SJSA1 (cell line): Measurements from ENCODE around the gene PUS10. TPM values are rescaled to one million over a fixed set of nuclear protein-coding genes. Genes with fewer than 3 reads are reported as not detected.
"Not testable (repeated sequence)": the region's sequence is repeated elsewhere in the genome, so short reads cannot be mapped to it uniquely, and the experiment has no call there.

ENCODE experiments used
- DNase-seq, 2 experiments: peaks; one replicate each; pipeline ENCODE4 v3.0.0-alpha.2; 2015 to 2020; ENCODE audit warnings: low spot score in 2 of 2, low read depth in 1 of 2
- H3K27ac ChIP-seq: fragments of 250-450 bp; sonication (Bioruptor Pico); 2 replicates; pipeline ENCODE4 v1.5.1; 2020; ENCODE audit warnings: mild to moderate bottlenecking, moderate library complexity
- H3K27me3 ChIP-seq: fragments of 250-450 bp; sonication (Bioruptor Pico); replicated peaks from 2 replicates; pipeline ENCODE4 v1.5.1; 2020; ENCODE audit warnings: mild to moderate bottlenecking, moderate library complexity
- H3K36me3 ChIP-seq: fragments of 250-450 bp; sonication (Bioruptor Pico); 2 replicates; pipeline ENCODE4 v1.5.1; 2020; ENCODE audit warnings: mild to moderate bottlenecking
- H3K4me1 ChIP-seq: fragments of 250-450 bp; sonication (Bioruptor Pico); replicated peaks from 2 replicates; pipeline ENCODE4 v1.6.1; 2021; ENCODE audit warnings: mild to moderate bottlenecking
- H3K4me3 ChIP-seq: fragments of 250-450 bp; sonication (Bioruptor Pico); 2 replicates; pipeline ENCODE4 v1.5.1; 2020; ENCODE audit warnings: mild to moderate bottlenecking
- H3K9me3 ChIP-seq: fragments of 250-450 bp; sonication (Bioruptor Pico); replicated peaks from 2 replicates; pipeline ENCODE4 v1.5.1; 2020; ENCODE audit warnings: mild to moderate bottlenecking
- total RNA-seq: library from RNA; depleted of rRNA; stranded (reverse); fragments of >200 nt; shearing (Covaris generic); gene quantifications from 2 replicates; pipeline ENCODE4 v1.2.3, GENCODE V29; 2014

The PUS10 gene
- total RNA-seq, 1 experiment from 2014 or later = 6.4 TPM

DNA sequence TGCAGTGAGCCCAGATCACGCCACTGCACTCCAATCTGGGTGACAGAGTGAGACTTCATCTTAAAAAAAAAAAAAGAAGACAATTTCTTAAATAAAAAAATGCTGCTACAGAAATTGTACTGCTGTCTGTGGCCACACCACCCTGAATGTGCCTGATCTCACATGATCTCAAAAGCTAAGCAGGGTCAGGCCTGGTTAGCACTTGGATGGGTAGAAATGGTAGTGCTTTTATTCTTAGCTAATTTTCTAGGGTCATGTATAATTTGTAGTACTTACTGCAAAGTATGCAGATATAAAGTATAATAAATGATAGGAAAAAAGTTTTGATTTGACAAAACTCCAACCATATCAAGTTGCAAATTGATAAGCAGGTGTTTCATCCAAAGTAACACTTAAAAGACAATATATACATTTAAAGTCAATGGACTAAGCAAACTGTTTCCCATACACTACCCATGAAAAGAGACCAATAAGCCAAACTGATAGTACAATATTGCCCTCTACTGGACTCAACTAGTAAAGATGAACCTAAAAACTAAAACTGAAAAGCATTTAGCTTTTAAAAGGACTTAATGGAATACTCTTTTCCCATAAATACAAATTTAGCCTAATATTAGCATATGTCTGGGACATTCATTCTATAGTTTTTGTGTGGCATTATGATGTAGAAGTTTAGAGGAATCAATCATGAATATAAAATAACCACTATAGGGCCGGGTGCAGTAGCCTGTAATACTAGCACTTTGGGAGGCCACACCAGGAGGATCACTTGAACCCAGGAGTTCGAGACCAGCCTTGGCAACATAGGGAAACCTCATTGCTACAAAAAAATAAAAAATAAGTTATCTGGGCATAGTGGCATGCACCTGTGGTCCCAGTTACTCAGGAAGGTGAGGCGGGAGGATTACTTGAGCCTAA, 19.2 kb downstream of the PUS10 start:
- Histone ChIP-seq H3K36me3 (no peaks in the 10 kb centered on the region), H3K27ac (no peak overlapping the region), H3K9me3 (no peaks in the 10 kb centered on the region), H3K27me3 (no peaks in the 10 kb centered on the region), H3K4me3 (no peak overlapping the region), H3K4me1 (no peaks in the 10 kb centered on the region)
- peak in 1 of 2 experiments; percentile 28 for DNase-seq

- Histone ChIP-seq H3K4me3 (no peak overlapping the region), H3K27ac (no peak overlapping the region), H3K27me3 (no peaks in the 10 kb centered on the region), H3K4me1 (no peaks in the 10 kb centered on the region), H3K36me3 (no peaks in the 10 kb centered on the region), H3K9me3 (peaks cover 7% of the 10 kb centered on the region)
- DNase-seq = no peak
These were observed 23.9 kb downstream of the PUS10 start for GRCh38 chr2:60994131-60994530.

DNA sequence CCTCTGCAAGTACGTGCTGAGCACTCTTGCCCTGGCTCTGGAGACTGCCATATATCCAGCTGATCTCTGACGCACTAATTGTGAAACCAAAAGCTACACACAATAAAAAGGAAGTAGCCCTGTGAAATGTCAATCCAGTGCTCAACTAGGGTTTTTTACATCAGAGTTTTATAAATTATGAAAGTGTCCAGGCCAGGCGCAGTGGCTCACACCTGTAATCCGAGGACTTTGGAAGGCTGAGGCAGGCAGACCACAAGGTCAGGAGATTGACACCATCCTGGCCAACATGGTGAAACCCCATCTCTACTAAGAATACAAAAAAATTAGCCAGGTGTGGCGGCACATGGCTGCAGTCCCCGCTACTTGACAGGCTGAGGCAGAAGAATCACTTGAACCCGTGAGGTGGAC, 25.1 kb downstream of the PUS10 start:
- DNase-seq = no peak
- no peak overlapping the region for H3K27ac ChIP-seq
- no peak overlapping the region for H3K4me3 ChIP-seq
- H3K4me1 ChIP-seq = no peaks in the 10 kb centered on the region
- no peaks in the 10 kb centered on the region for H3K36me3 ChIP-seq
- no peaks in the 10 kb centered on the region for H3K27me3 ChIP-seq
- H3K9me3 ChIP-seq = peaks cover 7% of the 10 kb centered on the region

GRCh38 chr2:60991644-60992043, 26.4 kb downstream of the PUS10 start:
- H3K27me3 ChIP-seq = no peaks in the 10 kb centered on the region

GRCh38 chr2:60989259-60989658, 28.8 kb downstream of the PUS10 start:
- peaks cover 7% of the 10 kb centered on the region for H3K9me3 ChIP-seq
- no peak overlapping the region for H3K27ac ChIP-seq
- H3K36me3 ChIP-seq = no peaks in the 10 kb centered on the region
- H3K27me3 ChIP-seq = no peaks in the 10 kb centered on the region
- H3K4me3 ChIP-seq = no peak overlapping the region
- H3K4me1 ChIP-seq = no peaks in the 10 kb centered on the region
- DNase-seq = no peak

More at GRCh38 chr2:60991644-60992043, 26.4 kb downstream of the PUS10 start:
- no peaks in the 10 kb centered on the region for H3K4me1 ChIP-seq
- no peak for DNase-seq
- H3K27ac ChIP-seq = no peak overlapping the region
- no peaks in the 10 kb centered on the region for H3K36me3 ChIP-seq
- peaks cover 7% of the 10 kb centered on the region for H3K9me3 ChIP-seq
- no peak overlapping the region for H3K4me3 ChIP-seq

DNA sequence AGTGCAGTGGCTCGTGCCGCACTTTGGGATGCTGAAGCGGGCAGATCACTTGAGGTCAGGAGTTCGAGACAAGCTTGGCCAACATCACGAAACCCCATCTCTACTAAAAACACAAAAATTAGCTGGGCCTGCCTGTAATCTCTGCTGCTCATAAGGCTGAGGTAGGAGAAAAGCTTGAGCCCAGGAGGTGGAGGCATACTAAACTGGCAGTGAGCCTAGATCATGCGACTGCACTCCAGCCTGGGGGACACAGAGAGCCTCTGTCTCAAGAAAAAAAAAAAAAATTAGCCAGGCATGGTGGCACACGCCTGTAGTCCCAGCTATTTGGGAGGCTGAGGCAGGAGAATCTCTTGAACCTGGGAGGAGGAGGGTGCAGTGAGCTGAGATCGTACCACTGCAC, 30.4 kb downstream of the PUS10 start:
- H3K9me3 ChIP-seq, H3K27ac ChIP-seq, H3K27me3 ChIP-seq, H3K4me3 ChIP-seq, DNase-seq, H3K4me1 ChIP-seq, H3K36me3 ChIP-seq: not testable (repeated sequence)

- no peaks in the 10 kb centered on the region for H3K4me1 ChIP-seq
- peaks cover under 1% of the 10 kb centered on the region for H3K9me3 ChIP-seq
These were observed 31.0 kb downstream of the PUS10 start for GRCh38 chr2:60987041-60987440.

GRCh38 chr2:60984720-60985119, 33.3 kb downstream of the PUS10 start:
- Histone ChIP-seq H3K4me3 (no peak overlapping the region), H3K4me1 (no peaks in the 10 kb centered on the region), H3K27ac (no peak overlapping the region), H3K27me3 (no peaks in the 10 kb centered on the region), H3K36me3 (no peaks in the 10 kb centered on the region), H3K9me3 (no peaks in the 10 kb centered on the region)
- DNase-seq = no peak

More at GRCh38 chr2:60987041-60987440, 31.0 kb downstream of the PUS10 start:
- DNase-seq = no peak
- Histone ChIP-seq H3K27me3 (no peaks in the 10 kb centered on the region), H3K36me3 (no peaks in the 10 kb centered on the region), H3K4me3 (no peak overlapping the region), H3K27ac (no peak overlapping the region)

- H3K4me1 ChIP-seq, DNase-seq, H3K27ac ChIP-seq, H3K4me3 ChIP-seq, H3K27me3 ChIP-seq, H3K36me3 ChIP-seq, H3K9me3 ChIP-seq: not testable (repeated sequence)
These were observed 36.0 kb downstream of the PUS10 start for GRCh38 chr2:60982066-60982465.

DNA sequence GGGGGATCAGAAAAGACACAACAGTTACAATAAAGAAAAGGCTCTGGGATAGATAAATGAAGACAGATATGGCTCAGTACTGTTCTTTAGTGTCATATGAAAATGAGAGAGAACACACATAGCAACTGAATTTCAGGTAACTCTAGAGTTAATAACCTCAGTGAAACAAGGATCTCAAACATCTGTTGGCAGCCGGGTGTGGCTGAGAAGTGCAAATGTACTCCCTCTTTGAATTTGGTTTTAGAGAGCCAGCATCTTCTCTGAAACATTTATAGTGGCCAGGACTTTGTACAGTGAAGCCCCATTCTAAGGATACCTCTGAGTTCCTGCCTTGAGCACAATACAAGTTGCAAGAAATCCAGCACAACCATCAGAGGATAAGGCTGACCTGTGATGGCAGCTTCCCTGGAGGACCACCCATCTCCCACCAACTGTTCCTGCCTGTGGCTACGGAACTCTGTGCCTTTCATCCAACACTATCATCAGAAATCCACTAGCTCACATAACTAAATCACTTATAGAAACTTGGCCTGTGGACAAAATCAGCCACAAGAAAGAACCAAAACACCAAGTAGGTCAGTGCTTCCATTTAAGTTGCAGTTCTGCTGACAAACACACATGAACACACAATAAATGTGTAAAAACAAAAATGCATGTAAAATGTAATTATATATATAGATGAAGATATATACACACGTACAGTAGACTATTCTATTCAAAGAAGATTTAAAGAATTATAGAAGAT, 37.8 kb downstream of the PUS10 start:
- DNase-seq = no peak
- Histone ChIP-seq H3K9me3 (no peaks in the 10 kb centered on the region), H3K4me1 (no peaks in the 10 kb centered on the region), H3K4me3 (no peak overlapping the region), H3K36me3 (no peaks in the 10 kb centered on the region), H3K27me3 (no peaks in the 10 kb centered on the region), H3K27ac (no peak overlapping the region)

DNA sequence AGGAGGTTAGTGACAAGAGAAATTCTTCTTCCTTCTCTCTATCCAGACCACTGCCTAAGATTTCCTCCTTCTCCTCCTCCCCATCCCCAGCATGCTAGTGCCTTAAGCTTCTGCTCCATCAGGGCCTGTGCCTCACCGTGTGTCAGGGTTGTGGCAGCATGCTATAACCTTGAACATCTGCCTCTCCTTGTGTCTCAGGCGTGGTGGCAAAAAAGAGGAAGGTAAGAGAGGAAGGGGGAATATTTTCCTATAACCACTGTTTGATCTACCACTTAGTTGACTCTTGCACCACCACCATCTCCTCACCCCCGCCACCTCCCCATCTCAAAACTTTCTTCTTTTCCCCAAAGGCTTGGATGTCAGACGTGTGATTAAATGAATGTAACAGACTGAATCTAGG, 38.8 kb downstream of the PUS10 start:
- H3K27ac ChIP-seq = no peak overlapping the region
- DNase-seq = no peak
- no peaks in the 10 kb centered on the region for H3K4me1 ChIP-seq
- H3K9me3 ChIP-seq = no peaks in the 10 kb centered on the region
- H3K27me3 ChIP-seq = no peaks in the 10 kb centered on the region
- H3K36me3 ChIP-seq = no peaks in the 10 kb centered on the region
- H3K4me3 ChIP-seq = no peak overlapping the region

GRCh38 chr2:60977562-60977895, 40.5 kb downstream of the PUS10 start:
- no peak overlapping the region for H3K27ac ChIP-seq
- H3K36me3 ChIP-seq = no peaks in the 10 kb centered on the region
- no peak for DNase-seq
- no peaks in the 10 kb centered on the region for H3K27me3 ChIP-seq
- H3K4me1 ChIP-seq = no peaks in the 10 kb centered on the region
- no peak overlapping the region for H3K4me3 ChIP-seq
- no peaks in the 10 kb centered on the region for H3K9me3 ChIP-seq

GRCh38 chr2:60976875-60977561, 41.0 kb downstream of the PUS10 start:
- DNase-seq = no peak
- Histone ChIP-seq H3K4me3 (no peak overlapping the region), H3K27me3 (no peaks in the 10 kb centered on the region), H3K27ac (no peak overlapping the region), H3K36me3 (no peaks in the 10 kb centered on the region), H3K4me1 (no peaks in the 10 kb centered on the region), H3K9me3 (no peaks in the 10 kb centered on the region)
